NCI-H1417 (cell line): Measurements from ENCODE around the gene HSPA2.
"Not testable (repeated sequence)": the region's sequence is repeated elsewhere in the genome, so short reads cannot be mapped to it uniquely, and the experiment has no call there.

Source experiments
- DNase-seq, 3 experiments: peaks; one replicate each; lab custom pipeline; 2025; lab: John Stamatoyannopoulos, UW

HSPA2 gene

DNA sequence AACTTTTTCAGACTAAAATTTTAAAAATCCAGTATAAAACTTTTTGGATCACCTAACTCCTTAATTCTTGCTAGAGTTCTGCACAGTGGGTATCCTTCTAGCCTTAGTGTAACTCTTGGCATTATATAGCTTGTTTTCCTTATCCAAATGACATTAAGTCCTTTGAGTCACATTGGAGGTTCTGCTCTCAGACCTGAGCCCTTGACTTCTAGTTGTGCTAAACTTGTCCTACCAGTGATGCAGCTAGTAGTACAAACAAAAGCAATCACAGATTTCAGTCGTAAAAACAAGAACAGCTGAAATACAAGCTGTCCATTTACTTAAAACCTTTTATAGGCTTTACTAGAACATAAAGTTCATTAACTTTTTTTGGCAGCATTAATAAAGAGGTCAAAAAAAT is 25.5 kb upstream of the HSPA2 start:
- no peak for DNase-seq

DNA sequence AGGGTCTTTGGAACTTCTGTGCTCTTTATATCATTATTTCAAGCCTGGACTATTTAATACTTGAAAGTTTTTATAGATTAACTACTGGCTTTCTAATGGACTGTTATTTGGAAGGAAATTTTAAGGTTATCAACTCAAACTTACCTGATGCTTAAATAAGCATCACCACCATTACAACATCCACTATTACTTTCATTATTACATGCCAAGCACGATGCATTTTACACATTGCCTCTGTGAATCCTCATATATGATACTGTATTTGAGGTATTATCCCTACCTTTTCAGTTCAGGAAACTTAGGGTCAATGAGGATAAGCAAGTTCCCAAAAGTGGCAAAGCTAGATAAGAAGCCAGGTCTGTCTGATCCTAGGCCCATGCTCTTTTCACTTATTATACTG is 23.6 kb upstream of the HSPA2 start:
- no peak for DNase-seq

DNA sequence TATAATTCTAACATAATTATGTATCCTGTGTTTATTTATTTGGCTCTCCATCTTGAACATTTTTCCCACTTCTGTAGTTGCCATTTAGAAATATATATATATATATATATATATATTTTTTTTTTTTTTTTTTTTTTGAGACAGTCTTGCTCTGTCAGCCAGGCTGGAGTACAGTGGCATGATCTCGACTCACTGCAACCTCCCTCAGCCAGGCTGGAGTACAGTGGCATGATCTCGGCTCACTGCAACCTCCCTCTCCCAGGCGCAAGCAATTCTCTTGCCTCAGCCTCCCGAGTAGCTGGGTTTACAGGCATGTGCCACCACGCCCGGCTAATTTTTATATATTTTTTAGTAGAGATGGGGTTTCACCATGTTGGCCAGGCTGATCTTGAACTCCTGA is 22.9 kb upstream of the HSPA2 start:
- DNase-seq = not testable (repeated sequence)

DNA sequence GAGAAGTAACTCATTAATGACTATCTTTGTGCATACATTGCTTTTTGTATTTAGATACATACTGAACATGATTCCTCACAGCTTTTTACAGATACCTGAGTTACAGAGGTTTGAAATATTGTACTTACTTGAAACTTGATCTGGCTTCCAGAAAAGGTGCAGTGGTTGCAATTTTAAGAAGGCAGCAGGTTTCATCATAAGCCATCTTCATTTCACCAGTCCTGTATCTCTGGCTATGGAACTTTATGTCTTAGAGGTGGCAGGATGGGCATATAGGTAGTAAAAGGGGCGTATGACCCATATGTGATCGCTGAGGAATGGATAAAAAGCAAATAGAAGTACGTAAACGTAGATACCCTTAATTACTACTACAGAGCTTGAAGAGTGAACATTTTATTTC is 22.3 kb upstream of the HSPA2 start:
- no peak for DNase-seq

DNA sequence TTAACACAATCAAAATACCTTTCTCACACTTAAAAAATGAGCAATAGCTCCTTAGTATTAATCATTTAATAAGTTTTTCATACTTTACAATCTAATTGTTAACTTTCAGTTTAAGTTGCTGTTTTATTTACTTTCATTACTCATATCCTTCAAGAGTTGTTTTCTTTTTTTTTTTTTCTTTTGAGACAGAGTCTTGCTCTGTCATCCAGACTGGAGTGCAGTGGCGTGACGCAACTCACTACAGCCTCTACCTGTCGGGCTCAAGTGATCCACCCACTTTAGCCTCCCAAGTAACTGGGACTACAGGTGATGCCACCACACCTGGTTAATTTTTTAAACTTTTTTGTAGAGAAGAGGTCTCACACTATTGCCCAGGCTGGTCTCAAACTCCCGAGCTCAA is 19.8 kb upstream of the HSPA2 start:
- no peak for DNase-seq

DNA sequence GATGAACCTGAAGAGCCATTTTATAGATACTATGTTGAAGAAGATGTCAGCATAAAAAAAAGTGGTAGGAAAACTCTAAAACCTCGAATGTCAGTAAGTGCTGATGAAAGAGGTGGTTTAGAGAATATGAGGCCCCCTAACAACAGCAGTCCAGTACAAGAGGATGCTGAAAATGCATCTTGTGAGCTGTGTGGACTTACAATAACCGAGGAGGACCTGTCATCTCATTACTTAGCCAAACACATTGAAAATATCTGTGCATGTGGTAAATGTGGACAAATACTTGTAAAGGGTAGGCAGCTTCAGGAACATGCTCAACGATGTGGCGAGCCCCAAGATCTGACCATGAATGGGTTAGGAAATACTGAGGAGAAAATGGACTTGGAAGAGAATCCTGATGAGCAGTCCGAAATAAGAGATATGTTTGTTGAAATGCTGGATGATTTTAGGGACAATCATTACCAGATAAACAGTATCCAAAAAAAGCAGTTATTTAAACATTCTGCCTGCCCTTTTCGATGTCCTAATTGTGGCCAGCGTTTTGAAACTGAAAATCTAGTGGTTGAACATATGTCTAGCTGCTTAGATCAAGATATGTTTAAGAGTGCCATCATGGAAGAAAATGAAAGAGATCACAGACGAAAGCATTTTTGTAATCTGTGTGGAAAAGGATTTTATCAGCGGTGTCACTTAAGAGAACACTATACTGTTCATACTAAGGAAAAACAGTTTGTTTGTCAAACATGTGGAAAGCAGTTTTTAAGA is 17.8 kb upstream of the HSPA2 start:
- no peak for DNase-seq

DNA sequence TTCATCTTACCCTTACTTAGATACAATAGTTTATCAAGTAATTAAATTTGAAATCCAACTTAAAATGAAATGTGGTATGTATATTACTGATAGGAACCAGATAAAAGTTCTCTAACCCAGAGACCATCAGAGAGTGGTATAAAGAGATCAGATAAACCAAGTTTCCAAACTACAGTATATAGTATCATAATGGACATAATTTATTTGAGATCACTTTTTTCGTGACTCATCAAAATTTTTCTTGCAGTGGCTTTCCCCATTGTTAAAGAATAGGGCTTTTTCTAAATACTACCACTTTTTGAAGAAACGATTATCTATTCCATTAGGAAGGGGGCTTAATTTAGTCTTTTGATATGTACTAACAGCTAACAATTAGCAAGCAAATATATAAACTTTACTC is 15.2 kb upstream of the HSPA2 start:
- no peak for DNase-seq

DNA sequence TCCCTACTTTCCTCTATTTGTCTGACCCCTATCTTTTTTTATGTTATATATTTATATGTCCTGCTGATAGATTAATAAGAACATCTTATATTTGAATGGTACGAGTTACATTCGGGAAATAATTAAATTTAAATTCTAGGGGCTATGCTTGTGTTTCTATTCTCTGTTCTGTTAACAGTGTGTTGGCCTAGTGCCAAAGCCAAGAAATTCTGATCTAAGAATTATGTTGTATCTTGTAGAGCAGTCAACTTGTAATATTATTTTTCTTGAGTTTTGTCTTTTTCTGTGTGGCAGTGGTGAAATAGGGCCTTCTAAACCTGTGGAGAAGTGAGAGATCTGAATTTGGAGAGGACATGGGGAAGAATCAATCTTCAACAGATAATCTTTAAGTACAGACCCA is 9.0 kb upstream of the HSPA2 start:
- DNase-seq = no peak

DNA sequence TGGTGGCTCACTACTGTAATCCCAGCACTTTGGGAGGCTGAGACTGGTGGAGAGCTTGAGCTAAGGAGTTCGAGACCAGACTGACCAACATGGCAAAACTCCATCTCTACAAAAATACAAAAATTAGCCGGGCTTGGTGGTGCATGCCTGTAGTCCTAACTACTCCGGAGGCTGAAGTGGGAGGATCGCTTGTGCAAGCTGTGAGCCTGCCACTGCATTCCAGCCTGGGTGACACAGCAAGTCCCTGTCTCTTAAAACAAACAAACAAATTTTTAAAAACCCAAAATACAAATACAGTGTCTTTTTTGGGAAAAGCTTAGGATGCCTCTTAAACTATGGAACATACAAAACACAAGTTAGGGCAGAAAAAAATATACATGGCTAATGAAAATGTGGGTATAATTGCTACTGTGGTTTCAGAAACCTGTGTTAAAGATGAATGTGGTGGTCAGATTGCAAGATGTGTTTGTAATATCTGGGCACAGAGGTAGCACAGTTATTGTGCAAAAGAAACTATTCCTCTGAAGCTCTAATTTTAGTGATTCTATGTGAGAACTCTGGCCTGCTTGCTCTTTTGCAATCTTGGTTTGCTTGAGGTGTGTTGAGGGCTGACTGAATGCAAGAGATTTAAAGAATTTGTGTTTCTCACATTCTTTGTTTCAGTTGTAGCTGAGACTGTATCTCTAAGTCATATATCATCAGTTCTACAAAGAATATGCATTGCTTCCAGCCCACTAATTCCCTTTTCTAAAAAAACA is 3.9 kb upstream of the HSPA2 start:
- no peak for DNase-seq

DNA sequence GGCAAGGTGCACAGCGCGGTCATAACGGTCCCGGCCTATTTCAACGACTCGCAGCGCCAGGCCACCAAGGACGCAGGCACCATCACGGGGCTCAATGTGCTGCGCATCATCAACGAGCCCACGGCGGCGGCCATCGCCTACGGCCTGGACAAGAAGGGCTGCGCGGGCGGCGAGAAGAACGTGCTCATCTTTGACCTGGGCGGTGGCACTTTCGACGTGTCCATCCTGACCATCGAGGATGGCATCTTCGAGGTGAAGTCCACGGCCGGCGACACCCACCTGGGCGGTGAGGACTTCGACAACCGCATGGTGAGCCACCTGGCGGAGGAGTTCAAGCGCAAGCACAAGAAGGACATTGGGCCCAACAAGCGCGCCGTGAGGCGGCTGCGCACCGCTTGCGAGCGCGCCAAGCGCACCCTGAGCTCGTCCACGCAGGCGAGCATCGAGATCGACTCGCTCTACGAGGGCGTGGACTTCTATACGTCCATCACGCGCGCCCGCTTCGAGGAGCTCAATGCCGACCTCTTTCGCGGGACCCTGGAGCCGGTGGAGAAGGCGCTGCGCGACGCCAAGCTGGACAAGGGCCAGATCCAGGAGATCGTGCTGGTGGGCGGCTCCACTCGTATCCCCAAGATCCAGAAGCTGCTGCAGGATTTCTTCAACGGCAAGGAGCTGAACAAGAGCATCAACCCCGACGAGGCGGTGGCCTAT is 875 bp downstream of the HSPA2 start:
- no peak for DNase-seq

DNA sequence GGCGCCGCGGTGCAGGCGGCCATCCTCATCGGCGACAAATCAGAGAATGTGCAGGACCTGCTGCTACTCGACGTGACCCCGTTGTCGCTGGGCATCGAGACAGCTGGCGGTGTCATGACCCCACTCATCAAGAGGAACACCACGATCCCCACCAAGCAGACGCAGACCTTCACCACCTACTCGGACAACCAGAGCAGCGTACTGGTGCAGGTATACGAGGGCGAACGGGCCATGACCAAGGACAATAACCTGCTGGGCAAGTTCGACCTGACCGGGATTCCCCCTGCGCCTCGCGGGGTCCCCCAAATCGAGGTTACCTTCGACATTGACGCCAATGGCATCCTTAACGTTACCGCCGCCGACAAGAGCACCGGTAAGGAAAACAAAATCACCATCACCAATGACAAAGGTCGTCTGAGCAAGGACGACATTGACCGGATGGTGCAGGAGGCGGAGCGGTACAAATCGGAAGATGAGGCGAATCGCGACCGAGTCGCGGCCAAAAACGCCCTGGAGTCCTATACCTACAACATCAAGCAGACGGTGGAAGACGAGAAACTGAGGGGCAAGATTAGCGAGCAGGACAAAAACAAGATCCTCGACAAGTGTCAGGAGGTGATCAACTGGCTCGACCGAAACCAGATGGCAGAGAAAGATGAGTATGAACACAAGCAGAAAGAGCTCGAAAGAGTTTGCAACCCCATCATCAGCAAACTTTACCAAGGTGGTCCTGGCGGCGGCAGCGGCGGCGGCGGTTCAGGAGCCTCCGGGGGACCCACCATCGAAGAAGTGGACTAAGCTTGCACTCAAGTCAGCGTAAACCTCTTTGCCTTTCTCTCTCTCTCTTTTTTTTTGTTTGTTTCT is 1.7 kb downstream of the HSPA2 start:
- no peak for DNase-seq

DNA sequence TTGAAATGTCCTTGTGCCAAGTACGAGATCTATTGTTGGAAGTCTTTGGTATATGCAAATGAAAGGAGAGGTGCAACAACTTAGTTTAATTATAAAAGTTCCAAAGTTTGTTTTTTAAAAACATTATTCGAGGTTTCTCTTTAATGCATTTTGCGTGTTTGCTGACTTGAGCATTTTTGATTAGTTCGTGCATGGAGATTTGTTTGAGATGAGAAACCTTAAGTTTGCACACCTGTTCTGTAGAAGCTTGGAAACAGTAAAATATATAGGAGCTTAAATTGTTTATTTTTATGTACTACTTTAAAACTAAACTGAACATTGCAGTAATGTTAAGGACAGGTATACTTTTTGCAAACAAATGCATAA is 2.3 kb downstream of the HSPA2 start:
- no peak for DNase-seq

DNA sequence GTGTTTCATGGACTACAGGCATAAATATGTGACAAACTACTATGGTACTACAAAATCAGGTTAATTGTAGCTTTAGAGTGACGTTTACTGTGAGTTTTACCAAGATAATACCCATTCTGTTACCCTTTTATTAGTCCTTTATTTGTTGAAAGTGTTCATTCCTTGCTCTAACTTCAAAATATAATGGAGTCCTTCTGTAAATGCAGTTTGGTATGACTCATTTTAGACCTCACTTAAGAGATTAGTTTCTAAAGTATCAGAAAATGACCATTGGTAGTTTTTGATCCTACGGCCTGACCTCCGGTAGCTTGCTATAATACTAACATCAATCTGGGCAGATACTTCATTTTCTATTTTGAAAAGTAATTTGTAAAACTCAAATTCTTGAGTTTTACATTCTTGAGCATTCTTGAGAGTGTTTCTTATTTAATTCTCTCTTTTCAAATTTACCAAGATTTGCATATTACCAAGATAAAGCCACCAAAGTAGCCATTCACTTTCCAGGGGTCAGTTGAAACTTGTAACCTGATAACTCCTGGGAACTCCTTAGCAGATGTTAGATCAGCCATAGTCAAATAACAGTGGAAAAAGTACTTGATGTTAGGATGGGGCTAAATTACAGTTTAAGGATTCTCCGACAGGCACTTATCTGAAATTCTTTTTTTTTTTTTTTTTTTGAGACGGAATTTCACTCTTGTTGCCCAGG is 4.2 kb downstream of the HSPA2 start:
- peak in 1 of 3 experiments; percentile 24 for DNase-seq

DNA sequence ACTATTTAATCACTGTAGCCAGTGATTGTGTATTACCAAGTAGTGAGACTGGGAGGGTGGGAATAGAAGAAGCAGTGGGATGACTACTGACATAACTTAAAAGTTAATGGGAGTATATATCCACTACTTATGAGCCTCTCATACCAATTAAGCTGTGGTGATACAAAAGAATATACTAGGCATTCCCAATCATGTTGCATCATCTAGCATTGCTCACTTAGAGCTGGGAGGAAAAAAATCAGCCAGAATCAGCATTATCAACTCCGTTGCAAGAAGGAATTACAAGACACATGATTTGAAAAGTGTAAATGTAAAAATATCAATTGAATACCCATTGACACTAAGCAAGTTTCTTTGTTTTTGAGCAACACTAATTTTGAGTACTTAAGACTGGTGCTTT is 8.5 kb downstream of the HSPA2 start:
- DNase-seq = peak in 1 of 3 experiments; percentile 3

DNA sequence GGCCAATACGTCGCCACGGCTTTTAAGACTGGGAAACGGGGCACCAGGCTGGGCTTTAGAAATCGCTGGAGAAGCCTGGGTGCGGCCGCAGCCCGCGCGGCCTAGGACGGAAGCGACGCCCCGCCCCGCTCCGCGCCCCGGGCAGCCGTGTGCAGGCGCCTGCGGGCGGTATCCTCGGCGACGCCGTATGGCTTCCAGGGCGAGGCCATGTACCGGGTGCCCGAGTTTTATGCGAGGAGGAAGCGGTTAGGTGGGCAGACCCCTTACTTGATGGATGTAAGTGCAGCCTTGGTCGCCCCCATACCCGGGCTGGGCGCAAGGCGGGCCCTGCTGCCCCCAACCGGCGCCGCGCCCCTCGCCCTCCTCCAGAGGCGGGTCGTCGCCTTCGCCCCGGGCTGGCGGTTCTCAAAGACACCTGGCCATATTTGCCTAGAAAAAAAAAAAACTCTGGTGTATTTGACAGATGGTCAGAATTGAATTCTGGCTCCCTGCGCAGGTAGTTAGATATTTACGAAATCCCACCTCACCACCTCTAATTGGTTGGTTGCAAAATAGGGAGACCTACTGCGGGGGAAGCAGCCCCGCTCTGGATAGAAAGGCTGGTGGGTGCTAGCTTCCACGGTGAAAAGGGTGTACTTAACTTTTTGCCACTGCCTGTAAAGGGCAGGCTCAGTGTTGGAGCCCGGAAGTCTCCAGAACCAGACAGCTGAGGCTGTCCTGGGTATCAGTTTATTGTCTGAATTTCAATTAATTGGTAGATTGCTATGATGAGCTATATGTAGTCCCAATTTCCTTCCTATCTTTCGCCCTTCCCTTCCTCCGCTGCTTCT is 9.5 kb downstream of the HSPA2 start, which contains the start of gene PPP1R36:
Gene PPP1R36 (plus strand): TSS at position 171 of the 830 bp plus-strand sequence. CDS start 37 bp downstream, at position 208.
- peak; percentile 79 to 89 (median 89) for DNase-seq

DNA sequence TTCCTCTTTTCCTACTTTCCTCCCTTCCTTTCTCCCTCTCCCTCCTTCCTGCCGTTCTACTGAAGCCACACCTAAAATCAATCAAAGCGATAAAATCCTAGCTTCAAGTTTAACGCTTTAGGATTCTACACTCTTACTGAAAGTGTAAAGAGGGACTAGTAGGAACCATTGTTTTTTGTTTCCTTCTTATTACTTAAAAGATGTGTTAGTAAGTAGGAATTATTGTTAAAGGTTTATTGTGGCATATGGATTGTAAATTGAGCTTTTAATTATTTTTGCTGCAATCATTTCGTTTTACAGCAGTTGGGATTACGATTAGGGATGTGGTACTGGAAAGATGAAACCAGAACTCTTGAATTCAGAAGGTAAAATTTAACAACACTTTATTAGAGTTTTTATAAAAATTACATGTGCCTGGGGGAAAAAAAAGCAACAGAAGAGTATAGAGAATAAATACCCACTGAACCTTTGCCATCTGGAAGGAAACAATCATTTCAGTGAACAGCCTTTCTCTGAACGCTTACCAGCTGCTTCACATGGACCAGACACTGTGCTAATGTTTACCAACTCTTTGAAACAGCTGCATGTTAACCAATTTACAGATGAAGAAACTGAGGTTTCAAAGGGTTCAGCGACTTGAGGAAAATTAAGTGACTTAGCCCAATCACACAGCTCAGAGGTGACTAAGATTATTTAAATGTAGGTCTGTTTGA is 10.2 kb downstream of the HSPA2 start:
- peak in 2 of 3 experiments; percentile 34 to 76 for DNase-seq

DNA sequence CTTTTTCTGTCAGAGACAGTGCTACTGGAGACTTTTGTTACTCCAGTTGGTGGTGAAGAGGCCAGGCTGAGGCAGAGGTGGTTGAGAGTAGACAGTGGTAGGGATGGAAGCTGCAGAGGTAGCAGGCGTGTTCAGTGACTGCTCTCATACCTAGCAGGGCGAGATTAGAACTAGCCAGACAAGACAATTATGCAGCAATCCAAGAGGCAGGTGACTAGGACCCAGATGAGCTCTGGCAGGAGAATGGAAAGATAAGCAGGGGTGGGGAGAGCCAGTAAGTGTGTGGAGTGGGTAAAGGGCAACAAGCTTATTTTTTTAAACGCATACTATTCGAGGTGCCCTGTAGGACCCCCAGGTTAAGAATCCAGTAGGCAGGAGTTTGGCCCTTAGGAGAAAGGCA is 14.0 kb downstream of the HSPA2 start:
- DNase-seq = no peak

DNA sequence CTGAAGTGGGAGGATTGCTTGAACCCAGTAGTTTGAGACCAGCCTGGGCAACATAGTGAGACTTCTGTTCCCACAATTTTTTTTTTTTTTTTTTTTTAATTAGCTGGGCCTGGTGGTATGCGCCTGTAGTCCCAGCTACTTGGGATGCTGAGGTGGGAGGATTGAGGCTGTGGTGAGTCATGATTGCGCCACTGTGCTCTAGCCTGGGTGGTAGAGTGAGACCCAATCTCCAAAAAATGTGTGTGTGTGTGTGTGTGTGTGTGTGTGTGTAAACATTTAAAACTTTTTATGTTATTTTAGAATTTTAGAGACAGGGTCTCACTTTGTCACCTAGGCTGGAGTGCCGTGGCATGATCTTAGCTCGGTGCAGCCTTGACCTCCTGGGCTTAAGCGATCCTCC is 16.0 kb downstream of the HSPA2 start:
- DNase-seq = no peak

DNA sequence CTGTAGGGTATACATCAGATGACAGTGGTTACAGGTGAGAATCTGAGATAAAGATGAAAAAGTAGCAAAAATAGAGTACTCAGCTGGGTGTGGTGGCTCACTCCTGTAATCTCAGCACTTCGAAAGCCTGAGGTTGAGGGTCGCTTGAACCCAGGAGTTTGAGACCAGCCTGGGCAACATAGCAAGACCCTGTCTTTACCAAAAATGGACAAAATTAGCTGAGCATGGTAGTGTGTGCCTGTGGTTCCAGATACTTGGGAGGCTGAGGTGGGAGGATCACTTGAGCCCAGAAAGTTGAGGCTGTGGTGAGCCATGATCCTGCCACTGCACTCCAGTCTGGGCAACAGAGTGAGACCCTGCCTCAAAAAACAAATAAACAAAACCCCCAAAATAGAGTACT is 17.7 kb downstream of the HSPA2 start:
- DNase-seq = not testable (repeated sequence)

DNA sequence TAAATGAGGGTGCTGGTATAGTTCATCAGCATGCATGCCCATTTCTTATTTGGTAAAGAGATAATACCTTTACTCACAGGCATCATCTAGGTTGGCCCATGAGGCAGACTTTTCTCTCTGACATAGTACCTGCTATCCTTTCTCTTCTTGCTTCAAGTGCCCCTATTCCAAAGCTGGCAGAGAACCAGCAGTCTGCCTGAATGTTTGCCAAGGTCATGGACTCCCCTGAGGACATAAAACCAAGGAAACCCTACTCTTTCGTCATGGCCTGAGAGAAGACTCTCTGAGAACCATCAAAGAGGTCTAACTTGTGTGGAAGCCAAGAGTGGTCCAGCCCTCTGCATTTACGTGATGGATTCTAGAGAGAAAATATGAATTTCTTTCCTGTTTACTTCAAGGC is 21.1 kb downstream of the HSPA2 start:
- peak in 2 of 3 experiments; percentile 0 to 20 for DNase-seq
